ENCODE measurements around the gene PGAP6.

Gene PGAP6

GRCh38 chr16:375212-375611, 6.6 kb downstream of the PGAP6 start:
- H3K36me3 ChIP-seq (ENCODE audit: insufficient read depth, low read length), result peaks cover 69% of the 10 kb centered on the region

GRCh38 chr16:374616-374926, 7.2 kb downstream of the PGAP6 start:
- Histone ChIP-seq H3K4me2 (ENCODE audit: insufficient read depth, low read length) (no peak overlapping the region), H3K9me3 (ENCODE audit: insufficient read depth, low read length, severe bottlenecking) (no peaks in the 10 kb centered on the region), H3K27ac (ENCODE audit: low read length) (no peak overlapping the region), H4K20me1 (ENCODE audit: insufficient read depth, low read length) (peaks cover 15% of the 10 kb centered on the region), H3K79me2 (ENCODE audit: insufficient read depth, low read length) (peaks cover 17% of the 10 kb centered on the region), H3K4me1 (ENCODE audit: insufficient read depth, low read length) (peaks cover 21% of the 10 kb centered on the region), H3K36me3 (ENCODE audit: insufficient read depth, low read length) (peaks cover 67% of the 10 kb centered on the region), H3K27me3 (ENCODE audit: insufficient read depth, low read length, poor library complexity) (no peaks in the 10 kb centered on the region), H2AFZ (ENCODE audit: low read depth, low read length) (no peak overlapping the region), H3K9ac (ENCODE audit: low read depth, low read length) (no peak overlapping the region), H3K4me3 (ENCODE audit: low read depth in 1 of 2, low read length in 2 of 2) (no peak overlapping the region)
- ATAC-seq (ENCODE audit: insufficient read depth, low read depth) (no peak), DNase-seq (no peak)
- TF ChIP-seq EZH2 (IDR thresholded peaks at IDR 0.05; ENCODE audit: borderline replicate concordance, low read depth, low read length, severe bottlenecking), result no peak
- TF ChIP-seq, protein P1, sequence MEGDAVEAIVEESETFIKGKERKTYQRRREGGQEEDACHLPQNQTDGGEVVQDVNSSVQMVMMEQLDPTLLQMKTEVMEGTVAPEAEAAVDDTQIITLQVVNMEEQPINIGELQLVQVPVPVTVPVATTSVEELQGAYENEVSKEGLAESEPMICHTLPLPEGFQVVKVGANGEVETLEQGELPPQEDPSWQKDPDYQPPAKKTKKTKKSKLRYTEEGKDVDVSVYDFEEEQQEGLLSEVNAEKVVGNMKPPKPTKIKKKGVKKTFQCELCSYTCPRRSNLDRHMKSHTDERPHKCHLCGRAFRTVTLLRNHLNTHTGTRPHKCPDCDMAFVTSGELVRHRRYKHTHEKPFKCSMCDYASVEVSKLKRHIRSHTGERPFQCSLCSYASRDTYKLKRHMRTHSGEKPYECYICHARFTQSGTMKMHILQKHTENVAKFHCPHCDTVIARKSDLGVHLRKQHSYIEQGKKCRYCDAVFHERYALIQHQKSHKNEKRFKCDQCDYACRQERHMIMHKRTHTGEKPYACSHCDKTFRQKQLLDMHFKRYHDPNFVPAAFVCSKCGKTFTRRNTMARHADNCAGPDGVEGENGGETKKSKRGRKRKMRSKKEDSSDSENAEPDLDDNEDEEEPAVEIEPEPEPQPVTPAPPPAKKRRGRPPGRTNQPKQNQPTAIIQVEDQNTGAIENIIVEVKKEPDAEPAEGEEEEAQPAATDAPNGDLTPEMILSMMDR (IDR thresholded peaks at IDR 0.05; ENCODE audit: borderline replicate concordance, extremely low read depth, low read length, poor library complexity, severe bottlenecking), result no peak

More at GRCh38 chr16:375212-375611, 6.6 kb downstream of the PGAP6 start:
- peaks cover 23% of the 10 kb centered on the region for H3K4me1 ChIP-seq (ENCODE audit: insufficient read depth, low read length)
- H3K9me3 ChIP-seq (ENCODE audit: insufficient read depth, low read length, severe bottlenecking), result no peaks in the 10 kb centered on the region
- H3K4me2 ChIP-seq (ENCODE audit: insufficient read depth, low read length), result no peak overlapping the region
- DNase-seq, result no peak
- no peak for TF ChIP-seq EZH2 (IDR thresholded peaks at IDR 0.05; ENCODE audit: borderline replicate concordance, low read depth, low read length, severe bottlenecking)
- TF ChIP-seq, protein P1 (IDR thresholded peaks at IDR 0.05; ENCODE audit: borderline replicate concordance, extremely low read depth, low read length, poor library complexity, severe bottlenecking), result no peak
- no peak overlapping the region for H3K27ac ChIP-seq (ENCODE audit: low read length)
- no peak for ATAC-seq (ENCODE audit: insufficient read depth, low read depth)
- H3K27me3 ChIP-seq (ENCODE audit: insufficient read depth, low read length, poor library complexity), result no peaks in the 10 kb centered on the region
- no peak overlapping the region for H3K9ac ChIP-seq (ENCODE audit: low read depth, low read length)
- H2AFZ ChIP-seq (ENCODE audit: low read depth, low read length), result no peak overlapping the region
- no peak overlapping the region for H3K4me3 ChIP-seq (ENCODE audit: low read depth in 1 of 2, low read length in 2 of 2)
- H4K20me1 ChIP-seq (ENCODE audit: insufficient read depth, low read length), result peaks cover 20% of the 10 kb centered on the region
- H3K79me2 ChIP-seq (ENCODE audit: insufficient read depth, low read length), result peaks cover 19% of the 10 kb centered on the region

DNA sequence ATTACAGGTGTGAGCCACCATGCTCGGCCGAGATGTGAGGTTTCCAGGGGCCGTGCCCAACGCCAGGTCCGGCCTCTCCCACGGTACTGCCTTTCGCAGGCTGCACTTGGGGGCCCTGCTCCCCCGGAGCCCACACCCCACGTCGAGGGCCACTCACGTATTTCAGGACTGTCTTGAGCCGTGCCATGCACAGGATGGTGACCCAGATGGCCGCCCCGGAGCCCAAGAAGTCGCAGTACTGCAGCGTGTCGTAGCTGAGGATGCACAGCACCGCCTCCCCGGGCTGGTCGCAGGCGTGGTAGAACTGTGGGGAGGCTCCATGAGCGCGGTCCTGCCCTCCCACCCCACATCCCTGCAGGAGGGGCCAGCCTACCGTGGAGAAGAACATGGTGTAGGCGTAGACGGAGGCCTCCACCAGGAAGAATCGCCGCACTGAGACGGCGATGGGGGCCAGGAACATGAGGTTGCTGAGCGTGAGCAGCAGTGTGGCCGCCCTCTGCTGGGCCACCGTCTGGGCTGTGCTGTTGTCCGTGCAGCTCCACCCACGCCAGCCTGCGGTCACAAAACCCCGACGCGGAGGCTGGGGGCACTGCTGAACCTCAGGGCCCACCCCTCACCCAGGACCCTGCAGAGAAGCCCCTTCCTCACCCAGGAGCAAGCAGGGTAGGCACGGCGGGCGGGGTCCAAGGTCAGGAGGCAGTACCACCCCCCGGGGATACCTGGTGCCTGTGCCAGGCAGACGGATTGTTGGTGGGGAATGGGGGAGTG, 7.7 kb downstream of the PGAP6 start:
- DNase-seq, result no peak
- Histone ChIP-seq H3K9me3 (ENCODE audit: insufficient read depth, low read length, severe bottlenecking) (no peaks in the 10 kb centered on the region), H2AFZ (ENCODE audit: low read depth, low read length) (no peak overlapping the region)

More for the DNA sequence above, 7.7 kb downstream of the PGAP6 start:
- Histone ChIP-seq H3K4me2 (ENCODE audit: insufficient read depth, low read length) (no peak overlapping the region), H3K36me3 (ENCODE audit: insufficient read depth, low read length) (peaks cover 72% of the 10 kb centered on the region), H3K4me3 (ENCODE audit: low read depth in 1 of 2, low read length in 2 of 2) (no peak overlapping the region), H4K20me1 (ENCODE audit: insufficient read depth, low read length) (peaks cover 10% of the 10 kb centered on the region), H3K4me1 (ENCODE audit: insufficient read depth, low read length) (peaks cover 22% of the 10 kb centered on the region), H3K27ac (ENCODE audit: low read length) (no peak overlapping the region), H3K79me2 (ENCODE audit: insufficient read depth, low read length) (peaks cover 14% of the 10 kb centered on the region), H3K27me3 (ENCODE audit: insufficient read depth, low read length, poor library complexity) (no peaks in the 10 kb centered on the region), H3K9ac (ENCODE audit: low read depth, low read length) (no peak overlapping the region)
- ATAC-seq (ENCODE audit: insufficient read depth, low read depth), result no peak
- TF ChIP-seq, protein P1 (IDR thresholded peaks at IDR 0.05; ENCODE audit: borderline replicate concordance, extremely low read depth, low read length, poor library complexity, severe bottlenecking), result no peak
- TF ChIP-seq EZH2 (IDR thresholded peaks at IDR 0.05; ENCODE audit: borderline replicate concordance, low read depth, low read length, severe bottlenecking), result no peak

All from DND-41 (cell line).